ENCODE measurements around the gene KIF7.

DNA sequence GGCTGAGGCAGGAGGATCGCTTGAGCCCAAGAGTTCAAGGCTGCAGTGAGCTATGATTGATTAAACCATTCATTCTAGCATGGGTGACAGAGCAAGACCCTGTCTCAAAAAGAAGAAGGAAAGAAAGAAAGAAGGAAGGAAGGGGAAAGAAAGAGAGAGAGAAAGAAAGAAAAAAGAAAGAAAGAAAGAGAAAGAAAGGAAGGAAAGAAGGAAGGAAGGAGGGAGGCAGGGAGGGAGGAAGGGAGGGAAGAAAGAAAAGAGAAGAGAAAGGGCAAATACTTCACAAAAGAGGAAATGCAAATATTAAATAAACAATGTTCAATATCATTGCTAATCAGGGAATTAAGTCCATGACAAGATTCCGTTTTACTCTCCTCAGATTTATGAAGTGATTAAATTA is 4.0 kb upstream of the KIF7 start:
- TF ChIP-seq, protein P1, sequence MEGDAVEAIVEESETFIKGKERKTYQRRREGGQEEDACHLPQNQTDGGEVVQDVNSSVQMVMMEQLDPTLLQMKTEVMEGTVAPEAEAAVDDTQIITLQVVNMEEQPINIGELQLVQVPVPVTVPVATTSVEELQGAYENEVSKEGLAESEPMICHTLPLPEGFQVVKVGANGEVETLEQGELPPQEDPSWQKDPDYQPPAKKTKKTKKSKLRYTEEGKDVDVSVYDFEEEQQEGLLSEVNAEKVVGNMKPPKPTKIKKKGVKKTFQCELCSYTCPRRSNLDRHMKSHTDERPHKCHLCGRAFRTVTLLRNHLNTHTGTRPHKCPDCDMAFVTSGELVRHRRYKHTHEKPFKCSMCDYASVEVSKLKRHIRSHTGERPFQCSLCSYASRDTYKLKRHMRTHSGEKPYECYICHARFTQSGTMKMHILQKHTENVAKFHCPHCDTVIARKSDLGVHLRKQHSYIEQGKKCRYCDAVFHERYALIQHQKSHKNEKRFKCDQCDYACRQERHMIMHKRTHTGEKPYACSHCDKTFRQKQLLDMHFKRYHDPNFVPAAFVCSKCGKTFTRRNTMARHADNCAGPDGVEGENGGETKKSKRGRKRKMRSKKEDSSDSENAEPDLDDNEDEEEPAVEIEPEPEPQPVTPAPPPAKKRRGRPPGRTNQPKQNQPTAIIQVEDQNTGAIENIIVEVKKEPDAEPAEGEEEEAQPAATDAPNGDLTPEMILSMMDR (IDR thresholded peaks at IDR 0.05) = no peak
- no peak for TF ChIP-seq POLR2A (IDR thresholded peaks at IDR 0.05)

Data from adrenal gland (tissue), 5 donors.